GM23338 (cell line): Measurements from ENCODE around the gene PEBP1. TPM values are rescaled to one million over a fixed set of nuclear protein-coding genes. Genes with fewer than 3 reads are reported as not detected.

Experiments used
- ATAC-seq: fragments of 200-7000 bp; cut with Tn5 transposase; 3 replicates; pipeline ENCODE4 v1.9.1; 2020
- DNase-seq: peaks from one replicate; pipeline ENCODE4 v3.0.0-alpha.2; 2015; ENCODE audit warnings: low spot score
- H2AFZ ChIP-seq: fragments of 200-600 bp; sonication (generic); 2 replicates; pipeline ENCODE4 v1.8.0; 2016; ENCODE audit warnings: antibody characterized with exemption, mild to moderate bottlenecking, moderate library complexity
- H3F3A ChIP-seq: fragments of 200-600 bp; sonication (generic); replicated peaks from 2 replicates; pipeline ENCODE4 v1.8.0; 2017; ENCODE audit warnings: antibody characterized with exemption, mixed run types, low read depth
- H3K27ac ChIP-seq: fragments of 200-600 bp; sonication (generic); 2 replicates; pipeline ENCODE4 v1.6.1; 2016; ENCODE audit warnings: low read depth
- H3K27me3 ChIP-seq: fragments of 200-600 bp; sonication (generic); 2 replicates; pipeline ENCODE4 v1.8.0; 2016; ENCODE audit warnings: mild to moderate bottlenecking, mixed run types, moderate library complexity; ENCODE audit not compliant: insufficient read depth
- H3K36me3 ChIP-seq: fragments of 200-600 bp; sonication (generic); 2 replicates; pipeline ENCODE4 v1.8.0; 2016; ENCODE audit warnings: mild to moderate bottlenecking; ENCODE audit not compliant: insufficient read depth
- H3K4me1 ChIP-seq: fragments of 200-600 bp; sonication (generic); 2 replicates; pipeline ENCODE4 v1.8.0; 2016; ENCODE audit warnings: mild to moderate bottlenecking, moderate library complexity; ENCODE audit not compliant: insufficient read depth
- H3K4me2 ChIP-seq: fragments of 200-600 bp; sonication (generic); 2 replicates; pipeline ENCODE4 v1.7.1; 2017; ENCODE audit warnings: mixed run types
- H3K4me3 ChIP-seq: fragments of 200-600 bp; sonication (generic); 2 replicates; pipeline ENCODE4 v1.6.1; 2016; ENCODE audit warnings: mixed run types
- H3K79me2 ChIP-seq: fragments of 200-600 bp; sonication (generic); replicated peaks from 2 replicates; pipeline ENCODE4 v1.8.0; 2017; ENCODE audit warnings: mild to moderate bottlenecking; ENCODE audit not compliant: insufficient read depth
- H3K9me2 ChIP-seq: fragments of 200-600 bp; sonication (generic); 2 replicates; pipeline ENCODE4 v1.8.0; 2017; ENCODE audit not compliant: insufficient read depth
- H4K20me1 ChIP-seq: fragments of 200-600 bp; sonication (generic); replicated peaks from 2 replicates; pipeline ENCODE4 v1.8.0; 2017; ENCODE audit warnings: mild to moderate bottlenecking; ENCODE audit not compliant: insufficient read depth
- H3K27ac Mint-ChIP-seq: 2 replicates; pipeline ENCODE4 v1.8.0; 2020; ENCODE audit warnings: inconsistent platforms, mild to moderate bottlenecking, moderate library complexity, mixed read lengths
- H3K27me3 Mint-ChIP-seq: 3 replicates; pipeline ENCODE4 v1.8.0; 2022; ENCODE audit warnings: low read depth, mild to moderate bottlenecking, moderate library complexity, mixed read lengths, inconsistent platforms; ENCODE audit not compliant: insufficient read depth, poor library complexity
- H3K36me3 Mint-ChIP-seq: 3 replicates; pipeline ENCODE4 v1.8.0; 2021; ENCODE audit warnings: low read depth, mild to moderate bottlenecking, inconsistent platforms, moderate library complexity, mixed read lengths
- H3K4me1 Mint-ChIP-seq: 3 replicates; pipeline ENCODE4 v1.8.0; 2020; ENCODE audit warnings: mild to moderate bottlenecking, inconsistent platforms, mixed read lengths
- H3K4me3 Mint-ChIP-seq: 3 replicates; pipeline ENCODE4 v1.8.0; 2021; ENCODE audit warnings: moderate library complexity, mild to moderate bottlenecking, inconsistent platforms, mixed read lengths
- H3K9me3 Mint-ChIP-seq: 3 replicates; pipeline ENCODE4 v1.8.0; 2020; ENCODE audit warnings: moderate library complexity, mild to moderate bottlenecking, inconsistent platforms, mixed read lengths
- CREB1 ChIP-seq: fragments of 250-450 bp; sonication (Bioruptor Pico); IDR thresholded peaks from 2 replicates; pipeline ENCODE4 v1.5.0; 2020; ENCODE audit warnings: low read depth, mild to moderate bottlenecking, moderate library complexity
- EZH2 ChIP-seq: fragments of 200-600 bp; sonication (generic); IDR thresholded peaks from one replicate; pipeline ENCODE4 v1.8.0; 2017; ENCODE audit warnings: antibody characterized with exemption, mild to moderate bottlenecking, low read depth; ENCODE audit not compliant: unreplicated experiment
- NANOG ChIP-seq: IDR thresholded peaks from 2 replicates; pipeline ENCODE4 v1.6.1; 2016; ENCODE audit warnings: antibody characterized with exemption, borderline replicate concordance
- polyA plus RNA-seq: library from polyadenylated mRNA; unstranded; fragments of >200 nt; fragmentation: Nextera tagmentation; extraction: Ambion mirVana; gene quantifications from 2 replicates; pipeline ENCODE4 v1.2.1, GENCODE V29; 2016
- total RNA-seq: library from RNA; depleted of rRNA; stranded (reverse); fragments of >200 nt; shearing (Covaris generic); gene quantifications from 2 replicates; pipeline ENCODE4 v1.2.3, GENCODE V29; 2014
- TF ChIP-seq, protein P1 (sequence below): IDR thresholded peaks from one replicate; pipeline ENCODE4 v1.6.1; 2018; ENCODE audit warnings: antibody characterized with exemption; ENCODE audit not compliant: unreplicated experiment
- TF ChIP-seq, protein P2 (sequence below), 2 experiments: fragments of 200-600 bp in 1 of 2; sonication (generic) in 1 of 2; conservative IDR thresholded peaks; 2 replicates each; pipeline versions ENCODE4 v1.5.1 to v1.6.1; 2016 to 2017; ENCODE audit warnings: antibody characterized with exemption in 2 of 2, low read depth in 2 of 2, mild to moderate bottlenecking in 2 of 2, moderate library complexity in 1 of 2
- TF ChIP-seq, protein P3 (sequence below): fragments of 250-450 bp; sonication (Bioruptor Pico); IDR thresholded peaks from 2 replicates; pipeline ENCODE4 v1.5.0; 2020; ENCODE audit warnings: mild to moderate bottlenecking, moderate library complexity

The PEBP1 gene
- total and polyA plus RNA-seq, 2 experiments from 2014 or later, result 442 to 844 TPM

DNA sequence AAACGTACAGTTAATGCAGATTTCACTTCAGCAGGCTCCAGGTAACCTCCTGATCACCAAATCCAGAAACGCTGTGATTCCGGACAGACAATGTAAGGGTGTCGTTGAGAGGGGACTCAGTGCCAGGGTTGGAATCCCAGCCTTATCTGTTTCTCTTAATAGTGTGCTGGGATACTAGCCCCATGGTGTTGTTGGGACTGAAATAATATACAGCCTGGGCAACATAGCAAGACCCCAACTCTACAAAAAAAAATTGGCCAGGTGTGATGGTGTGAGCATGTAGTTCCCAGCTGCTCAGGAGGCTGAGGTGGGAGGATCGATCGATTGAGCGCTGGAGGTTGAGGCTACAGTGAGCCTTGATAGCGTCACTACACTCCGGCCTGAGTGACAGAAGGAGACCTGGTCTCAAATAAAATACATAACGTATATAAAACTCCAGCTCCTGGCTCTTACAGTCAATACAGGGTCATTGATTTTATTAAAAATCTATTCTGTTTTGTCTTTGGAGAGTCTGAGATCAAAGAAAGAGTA lies 1.3 kb downstream of the PEBP1 start:
- Histone ChIP-seq H3K79me2 (peaks cover 81% of the 10 kb centered on the region), H3F3A (peaks cover 10% of the 10 kb centered on the region; the same call in 1 of the 2 replicates), H3K4me1 (peaks cover 10% of the 10 kb centered on the region; the same call in 1 of the 2 replicates), H4K20me1 (peaks cover 15% of the 10 kb centered on the region), H3K4me2 (peak overlapping the region; percentile 97), H3K4me3 (peak overlapping the region; percentile 93), H2AFZ (no peak overlapping the region), H3K27ac (0 out of 2 replicates have a peak overlapping the region, but pooled peaks have one; percentile 42), H3K36me3 (peaks cover 39% of the 10 kb centered on the region), H3K27me3 (no peaks in the 10 kb centered on the region), H3K9me2 (no peaks in the 10 kb centered on the region)
- peaks cover 58% of the 10 kb centered on the region for H3K36me3 Mint-ChIP-seq
- DNase-seq, result no peak
- H3K4me1 Mint-ChIP-seq, result peaks cover 11% of the 10 kb centered on the region
- peaks cover 3% of the 10 kb centered on the region; the same call in 1 of the 3 replicates for H3K9me3 Mint-ChIP-seq
- H3K27me3 Mint-ChIP-seq, result peaks cover 6% of the 10 kb centered on the region
- H3K27ac Mint-ChIP-seq, result peak overlapping the region; percentile 73
- TF ChIP-seq, protein P1, sequence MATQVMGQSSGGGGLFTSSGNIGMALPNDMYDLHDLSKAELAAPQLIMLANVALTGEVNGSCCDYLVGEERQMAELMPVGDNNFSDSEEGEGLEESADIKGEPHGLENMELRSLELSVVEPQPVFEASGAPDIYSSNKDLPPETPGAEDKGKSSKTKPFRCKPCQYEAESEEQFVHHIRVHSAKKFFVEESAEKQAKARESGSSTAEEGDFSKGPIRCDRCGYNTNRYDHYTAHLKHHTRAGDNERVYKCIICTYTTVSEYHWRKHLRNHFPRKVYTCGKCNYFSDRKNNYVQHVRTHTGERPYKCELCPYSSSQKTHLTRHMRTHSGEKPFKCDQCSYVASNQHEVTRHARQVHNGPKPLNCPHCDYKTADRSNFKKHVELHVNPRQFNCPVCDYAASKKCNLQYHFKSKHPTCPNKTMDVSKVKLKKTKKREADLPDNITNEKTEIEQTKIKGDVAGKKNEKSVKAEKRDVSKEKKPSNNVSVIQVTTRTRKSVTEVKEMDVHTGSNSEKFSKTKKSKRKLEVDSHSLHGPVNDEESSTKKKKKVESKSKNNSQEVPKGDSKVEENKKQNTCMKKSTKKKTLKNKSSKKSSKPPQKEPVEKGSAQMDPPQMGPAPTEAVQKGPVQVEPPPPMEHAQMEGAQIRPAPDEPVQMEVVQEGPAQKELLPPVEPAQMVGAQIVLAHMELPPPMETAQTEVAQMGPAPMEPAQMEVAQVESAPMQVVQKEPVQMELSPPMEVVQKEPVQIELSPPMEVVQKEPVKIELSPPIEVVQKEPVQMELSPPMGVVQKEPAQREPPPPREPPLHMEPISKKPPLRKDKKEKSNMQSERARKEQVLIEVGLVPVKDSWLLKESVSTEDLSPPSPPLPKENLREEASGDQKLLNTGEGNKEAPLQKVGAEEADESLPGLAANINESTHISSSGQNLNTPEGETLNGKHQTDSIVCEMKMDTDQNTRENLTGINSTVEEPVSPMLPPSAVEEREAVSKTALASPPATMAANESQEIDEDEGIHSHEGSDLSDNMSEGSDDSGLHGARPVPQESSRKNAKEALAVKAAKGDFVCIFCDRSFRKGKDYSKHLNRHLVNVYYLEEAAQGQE, result no peak
- TF ChIP-seq EZH2 (no peak), NANOG (no peak), CREB1 (CRISPR knock-in tag) (no peak)
- TF ChIP-seq, protein P2, sequence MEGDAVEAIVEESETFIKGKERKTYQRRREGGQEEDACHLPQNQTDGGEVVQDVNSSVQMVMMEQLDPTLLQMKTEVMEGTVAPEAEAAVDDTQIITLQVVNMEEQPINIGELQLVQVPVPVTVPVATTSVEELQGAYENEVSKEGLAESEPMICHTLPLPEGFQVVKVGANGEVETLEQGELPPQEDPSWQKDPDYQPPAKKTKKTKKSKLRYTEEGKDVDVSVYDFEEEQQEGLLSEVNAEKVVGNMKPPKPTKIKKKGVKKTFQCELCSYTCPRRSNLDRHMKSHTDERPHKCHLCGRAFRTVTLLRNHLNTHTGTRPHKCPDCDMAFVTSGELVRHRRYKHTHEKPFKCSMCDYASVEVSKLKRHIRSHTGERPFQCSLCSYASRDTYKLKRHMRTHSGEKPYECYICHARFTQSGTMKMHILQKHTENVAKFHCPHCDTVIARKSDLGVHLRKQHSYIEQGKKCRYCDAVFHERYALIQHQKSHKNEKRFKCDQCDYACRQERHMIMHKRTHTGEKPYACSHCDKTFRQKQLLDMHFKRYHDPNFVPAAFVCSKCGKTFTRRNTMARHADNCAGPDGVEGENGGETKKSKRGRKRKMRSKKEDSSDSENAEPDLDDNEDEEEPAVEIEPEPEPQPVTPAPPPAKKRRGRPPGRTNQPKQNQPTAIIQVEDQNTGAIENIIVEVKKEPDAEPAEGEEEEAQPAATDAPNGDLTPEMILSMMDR (conservative IDR thresholded peaks at IDR 0.05; ENCODE audit: low read depth in 2 of 2), result no peak
- TF ChIP-seq, protein P3, sequence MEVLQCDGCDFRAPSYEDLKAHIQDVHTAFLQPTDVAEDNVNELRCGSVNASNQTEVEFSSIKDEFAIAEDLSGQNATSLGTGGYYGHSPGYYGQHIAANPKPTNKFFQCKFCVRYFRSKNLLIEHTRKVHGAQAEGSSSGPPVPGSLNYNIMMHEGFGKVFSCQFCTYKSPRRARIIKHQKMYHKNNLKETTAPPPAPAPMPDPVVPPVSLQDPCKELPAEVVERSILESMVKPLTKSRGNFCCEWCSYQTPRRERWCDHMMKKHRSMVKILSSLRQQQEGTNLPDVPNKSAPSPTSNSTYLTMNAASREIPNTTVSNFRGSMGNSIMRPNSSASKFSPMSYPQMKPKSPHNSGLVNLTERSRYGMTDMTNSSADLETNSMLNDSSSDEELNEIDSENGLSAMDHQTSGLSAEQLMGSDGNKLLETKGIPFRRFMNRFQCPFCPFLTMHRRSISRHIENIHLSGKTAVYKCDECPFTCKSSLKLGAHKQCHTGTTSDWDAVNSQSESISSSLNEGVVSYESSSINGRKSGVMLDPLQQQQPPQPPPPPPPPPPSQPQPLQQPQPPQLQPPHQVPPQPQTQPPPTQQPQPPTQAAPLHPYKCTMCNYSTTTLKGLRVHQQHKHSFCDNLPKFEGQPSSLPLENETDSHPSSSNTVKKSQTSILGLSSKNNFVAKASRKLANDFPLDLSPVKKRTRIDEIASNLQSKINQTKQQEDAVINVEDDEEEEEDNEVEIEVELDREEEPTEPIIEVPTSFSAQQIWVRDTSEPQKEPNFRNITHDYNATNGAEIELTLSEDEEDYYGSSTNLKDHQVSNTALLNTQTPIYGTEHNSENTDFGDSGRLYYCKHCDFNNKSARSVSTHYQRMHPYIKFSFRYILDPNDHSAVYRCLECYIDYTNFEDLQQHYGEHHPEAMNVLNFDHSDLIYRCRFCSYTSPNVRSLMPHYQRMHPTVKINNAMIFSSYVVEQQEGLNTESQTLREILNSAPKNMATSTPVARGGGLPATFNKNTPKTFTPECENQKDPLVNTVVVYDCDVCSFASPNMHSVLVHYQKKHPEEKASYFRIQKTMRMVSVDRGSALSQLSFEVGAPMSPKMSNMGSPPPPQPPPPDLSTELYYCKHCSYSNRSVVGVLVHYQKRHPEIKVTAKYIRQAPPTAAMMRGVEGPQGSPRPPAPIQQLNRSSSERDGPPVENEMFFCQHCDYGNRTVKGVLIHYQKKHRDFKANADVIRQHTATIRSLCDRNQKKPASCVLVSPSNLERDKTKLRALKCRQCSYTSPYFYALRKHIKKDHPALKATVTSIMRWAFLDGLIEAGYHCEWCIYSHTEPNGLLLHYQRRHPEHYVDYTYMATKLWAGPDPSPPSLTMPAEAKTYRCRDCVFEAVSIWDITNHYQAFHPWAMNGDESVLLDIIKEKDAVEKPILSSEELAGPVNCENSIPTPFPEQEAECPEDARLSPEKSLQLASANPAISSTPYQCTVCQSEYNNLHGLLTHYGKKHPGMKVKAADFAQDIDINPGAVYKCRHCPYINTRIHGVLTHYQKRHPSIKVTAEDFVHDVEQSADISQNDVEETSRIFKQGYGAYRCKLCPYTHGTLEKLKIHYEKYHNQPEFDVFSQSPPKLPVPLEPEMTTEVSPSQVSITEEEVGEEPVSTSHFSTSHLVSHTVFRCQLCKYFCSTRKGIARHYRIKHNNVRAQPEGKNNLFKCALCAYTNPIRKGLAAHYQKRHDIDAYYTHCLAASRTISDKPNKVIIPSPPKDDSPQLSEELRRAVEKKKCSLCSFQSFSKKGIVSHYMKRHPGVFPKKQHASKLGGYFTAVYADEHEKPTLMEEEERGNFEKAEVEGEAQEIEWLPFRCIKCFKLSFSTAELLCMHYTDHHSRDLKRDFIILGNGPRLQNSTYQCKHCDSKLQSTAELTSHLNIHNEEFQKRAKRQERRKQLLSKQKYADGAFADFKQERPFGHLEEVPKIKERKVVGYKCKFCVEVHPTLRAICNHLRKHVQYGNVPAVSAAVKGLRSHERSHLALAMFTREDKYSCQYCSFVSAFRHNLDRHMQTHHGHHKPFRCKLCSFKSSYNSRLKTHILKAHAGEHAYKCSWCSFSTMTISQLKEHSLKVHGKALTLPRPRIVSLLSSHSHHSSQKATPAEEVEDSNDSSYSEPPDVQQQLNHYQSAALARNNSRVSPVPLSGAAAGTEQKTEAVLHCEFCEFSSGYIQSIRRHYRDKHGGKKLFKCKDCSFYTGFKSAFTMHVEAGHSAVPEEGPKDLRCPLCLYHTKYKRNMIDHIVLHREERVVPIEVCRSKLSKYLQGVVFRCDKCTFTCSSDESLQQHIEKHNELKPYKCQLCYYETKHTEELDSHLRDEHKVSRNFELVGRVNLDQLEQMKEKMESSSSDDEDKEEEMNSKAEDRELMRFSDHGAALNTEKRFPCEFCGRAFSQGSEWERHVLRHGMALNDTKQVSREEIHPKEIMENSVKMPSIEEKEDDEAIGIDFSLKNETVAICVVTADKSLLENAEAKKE (CRISPR knock-in tag), result no peak
- no peak for ATAC-seq
- H3K4me3 Mint-ChIP-seq, result peak overlapping the region; percentile 91
